LHCN-M2 (cell line): ENCODE results near the gene CCM2. TPM values are rescaled to one million over a fixed set of nuclear protein-coding genes. Genes with fewer than 3 reads are reported as not detected.
"Not testable (repeated sequence)": the region's sequence is repeated elsewhere in the genome, so short reads cannot be mapped to it uniquely, and the experiment has no call there.

ENCODE experiments used
- DNase-seq: peaks from one replicate; pipeline ENCODE4 v3.0.0-alpha.2; 2012; ENCODE audit warnings: low read depth
- total RNA-seq: library from RNA; depleted of rRNA; stranded (reverse); fragments of >200 nt; gene quantifications from 2 replicates; pipeline ENCODE4 v1.2.3, GENCODE V29; 2014

The CCM2 gene
- total RNA-seq, 1 experiment from 2014 or later = 126 TPM

DNA sequence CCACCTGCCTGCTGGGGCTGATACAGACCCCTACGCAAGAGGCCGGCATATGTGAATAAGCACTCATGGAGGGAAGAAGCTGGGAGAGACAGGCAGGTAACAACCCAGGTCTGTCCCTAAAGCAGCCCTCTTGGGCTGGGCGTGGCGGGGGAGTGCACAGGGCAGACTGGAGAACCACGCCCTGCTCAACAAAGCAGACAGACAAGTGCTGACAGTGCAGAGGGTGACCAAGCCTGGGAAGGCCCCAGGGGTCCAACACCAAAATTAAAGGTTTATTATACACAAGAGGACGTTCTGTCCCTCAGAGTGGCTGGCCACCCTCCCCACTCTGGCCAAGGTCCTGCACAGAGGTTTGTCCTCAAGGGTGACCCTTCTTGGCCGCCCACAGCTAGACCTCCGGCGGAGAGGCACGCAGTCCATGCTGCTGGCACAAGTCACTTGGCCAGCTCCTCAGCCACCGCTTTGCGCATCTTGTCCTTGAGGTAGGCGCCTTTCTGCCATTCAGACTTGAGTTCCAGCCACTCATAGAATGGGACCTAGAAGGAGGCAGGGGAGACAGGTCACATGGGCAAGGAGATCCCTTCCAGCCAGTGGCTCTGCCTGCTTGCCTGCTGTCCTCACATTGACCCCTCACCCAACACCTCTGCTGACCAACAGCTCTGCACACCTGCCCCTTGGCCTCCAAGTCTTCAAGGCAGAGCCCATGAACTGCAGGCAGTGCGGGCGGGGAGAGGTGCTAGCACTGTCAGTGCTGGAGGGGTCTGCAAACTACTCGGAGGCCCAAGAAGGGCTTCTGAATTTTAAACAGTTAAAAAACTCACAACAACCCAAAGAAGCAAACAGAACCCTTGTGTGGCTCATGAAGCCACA is 100.1 kb downstream of the CCM2 start:
- DNase-seq = no peak

- DNase-seq = no peak
Observed at GRCh38 chr7:45100761-45101480, 100.9 kb downstream of the CCM2 start.

GRCh38 chr7:45101748-45102147 is 101.7 kb downstream of the CCM2 start:
- no peak for DNase-seq

GRCh38 chr7:45102785-45103712 is 103.0 kb downstream of the CCM2 start:
- no peak for DNase-seq

DNA sequence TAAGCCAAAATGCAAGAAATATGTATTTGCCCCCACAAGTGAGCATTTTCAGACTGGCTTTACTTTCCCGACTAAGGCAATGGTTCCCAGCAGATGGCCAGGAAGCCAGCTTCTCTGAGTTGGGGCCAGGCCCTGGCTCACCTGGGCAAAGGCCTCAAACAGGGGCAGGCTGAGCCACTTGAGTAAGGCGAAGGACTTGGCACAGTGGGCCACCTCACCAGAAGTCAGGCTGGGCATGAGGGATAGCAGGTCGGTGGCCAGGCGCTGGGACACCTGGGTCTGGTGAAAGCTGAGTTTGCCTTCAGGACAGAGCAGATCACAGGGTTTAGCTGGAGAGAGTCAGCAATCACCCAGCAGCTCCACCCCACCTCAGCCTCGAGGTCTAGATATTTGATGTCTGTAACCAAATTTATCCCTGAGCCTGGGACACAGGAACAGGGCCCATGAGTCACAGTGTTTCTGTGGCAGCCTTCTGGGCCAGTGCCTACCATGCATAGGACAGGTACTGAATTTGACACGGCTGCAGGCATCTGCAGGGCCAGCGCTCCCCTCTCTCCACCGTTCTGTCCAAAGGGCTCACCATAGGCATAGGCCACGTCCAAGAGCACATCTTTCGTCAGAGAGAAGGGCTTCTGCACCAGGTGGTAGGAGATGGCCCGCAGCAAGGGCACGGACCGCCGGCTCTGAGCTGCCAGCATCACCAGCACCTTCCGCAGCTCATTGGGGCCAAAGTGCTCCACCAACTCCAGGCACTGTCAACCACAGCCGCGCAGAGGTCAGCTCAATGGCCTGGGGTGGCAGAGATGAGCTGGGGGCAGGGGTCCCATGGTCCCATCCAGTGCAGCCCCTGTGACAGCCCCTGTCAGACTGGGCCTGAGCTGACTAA is 104.2 kb downstream of the CCM2 start:
- DNase-seq = no peak

GRCh38 chr7:45104844-45105587 is 105.0 kb downstream of the CCM2 start:
- DNase-seq = no peak

- no peak for DNase-seq
Observed at GRCh38 chr7:45105588-45106188, 105.7 kb downstream of the CCM2 start.

DNA sequence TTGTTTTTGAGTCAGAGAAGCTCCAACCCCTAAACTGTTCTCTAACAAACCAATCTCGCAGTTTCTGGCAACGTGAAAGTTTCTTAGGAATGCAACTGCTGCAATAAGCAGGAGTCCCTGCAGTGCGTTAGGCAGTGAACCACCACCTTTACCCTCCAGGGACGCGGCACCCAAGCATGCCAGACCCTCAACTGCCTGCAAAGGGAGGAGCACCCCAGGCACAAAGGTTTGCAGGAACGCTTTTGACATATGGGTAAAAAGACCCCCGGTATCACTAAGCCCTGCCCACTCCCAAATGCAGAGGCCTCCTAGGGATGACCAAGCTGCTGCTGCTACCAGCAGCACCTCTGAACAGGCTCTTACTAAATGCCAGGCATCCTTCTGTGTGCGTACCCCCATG is 106.8 kb downstream of the CCM2 start:
- no peak for DNase-seq

GRCh38 chr7:45107356-45107755 is 107.4 kb downstream of the CCM2 start:
- no peak for DNase-seq

GRCh38 chr7:45108863-45109262 is 108.9 kb downstream of the CCM2 start:
- no peak for DNase-seq

- peak; percentile 95 for DNase-seq
Observed at GRCh38 chr7:45111298-45112223, 111.6 kb downstream of the CCM2 start, which contains the start of gene TBRG4. Gene TBRG4, minus strand, starts transcription at chr7:45111697. Its CDS starts 2,460 bp downstream, at chr7:45109237.

GRCh38 chr7:45112648-45113047 is 112.6 kb downstream of the CCM2 start:
- no peak for DNase-seq

- DNase-seq = not testable (repeated sequence)
Observed at GRCh38 chr7:45114257-45114656, 114.3 kb downstream of the CCM2 start.

GRCh38 chr7:45114926-45115325 is 114.9 kb downstream of the CCM2 start:
- no peak for DNase-seq

- no peak for DNase-seq
Observed at GRCh38 chr7:45116048-45116447, 116.0 kb downstream of the CCM2 start.

DNA sequence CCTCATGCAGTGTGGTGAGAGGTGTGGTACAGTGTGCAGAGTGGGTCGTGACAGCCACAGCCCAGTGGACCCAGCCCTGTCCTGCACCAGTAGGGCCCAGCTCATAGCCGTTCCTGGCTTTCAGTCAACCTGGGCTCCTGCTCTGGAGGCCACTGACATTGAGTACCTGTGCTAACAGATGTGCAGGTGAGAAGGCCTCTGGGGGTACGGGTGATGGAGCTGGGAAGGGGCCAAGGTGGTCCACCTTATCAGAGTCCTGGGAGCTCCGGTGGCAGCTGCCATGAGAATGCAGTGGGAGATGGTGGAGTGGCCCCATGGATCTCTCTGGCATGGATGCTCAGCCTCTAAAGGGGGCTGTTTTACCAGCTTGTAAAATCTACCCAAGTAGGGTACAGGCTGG is 117.6 kb downstream of the CCM2 start:
- DNase-seq = no peak

DNA sequence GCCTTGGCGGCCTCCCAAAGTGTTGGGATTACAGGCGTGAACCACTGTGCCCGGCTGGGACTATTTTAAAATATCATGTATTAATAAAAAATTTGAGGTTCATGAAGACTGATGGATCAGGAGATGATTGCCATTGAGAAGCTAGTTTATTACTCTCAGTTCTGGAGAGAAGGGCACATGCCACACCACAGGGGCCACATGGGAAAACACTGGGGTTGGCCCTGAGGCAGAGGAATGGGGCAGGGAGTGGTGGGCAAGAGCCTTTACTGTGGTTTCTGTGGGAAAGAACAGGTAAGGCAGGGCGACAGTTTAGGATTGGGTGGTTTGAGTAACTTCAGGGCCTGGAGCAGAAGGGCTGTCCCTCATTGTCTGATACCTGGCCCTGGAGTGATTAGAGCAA is 118.3 kb downstream of the CCM2 start:
- no peak for DNase-seq

DNA sequence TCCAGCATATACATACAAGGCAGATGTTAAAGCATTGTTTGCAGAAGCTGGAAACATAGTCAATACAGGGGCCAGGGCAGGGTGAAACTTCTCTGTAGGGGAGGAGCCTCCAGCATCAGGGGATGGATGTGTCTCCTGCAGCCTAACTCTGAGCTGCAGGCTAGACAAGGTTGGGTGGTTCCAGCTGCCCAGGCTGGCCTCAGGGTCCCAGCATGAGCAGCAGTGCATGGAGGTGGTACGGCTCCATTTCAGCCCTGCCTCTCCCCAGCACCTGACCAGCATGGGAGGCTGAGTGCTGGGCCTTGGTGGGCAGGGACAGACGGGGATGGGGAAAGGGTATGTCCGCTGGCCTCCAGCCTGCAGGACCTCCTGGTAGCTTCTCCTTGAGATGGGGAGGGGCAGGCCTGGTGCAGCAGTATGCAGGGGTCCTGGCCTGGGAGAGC is 118.9 kb downstream of the CCM2 start:
- DNase-seq = no peak
